Tibial nerve (tissue), 4 donors: ENCODE data around the gene ADSS1. TPM values are rescaled to one million over a fixed set of nuclear protein-coding genes. Genes with fewer than 3 reads are reported as not detected.
A peak's percentile ranks its signal among the peaks of the same experiment; 100 is the strongest.

Experiments
- DNase-seq, 2 donors: peaks; one replicate each; pipeline ENCODE4 v3.0.0-alpha.2; 2019; ENCODE audit warnings: low spot score in 2 of 2
- H3K27ac ChIP-seq, 4 donors: fragments of 200-600 bp; sonication (generic) in 3 of 4; one replicate each; pipeline ENCODE4 v1.5.1; 2017 to 2019; ENCODE audit warnings: mild to moderate bottlenecking in 1 of 4
- H3K27me3 ChIP-seq, 2 donors: fragments of 200-600 bp; sonication (generic) in 1 of 2; one replicate each; pipeline versions ENCODE4 v1.5.1 to v1.6.0; 2017 to 2019
- H3K36me3 ChIP-seq, 3 donors: fragments of 200-600 bp; sonication (generic); one replicate each; pipeline ENCODE4 v1.5.1; 2018 to 2019
- H3K4me1 ChIP-seq, 4 donors: fragments of 200-600 bp; sonication (generic) in 3 of 4; one replicate each; pipeline ENCODE4 v1.5.1; 2017 to 2019
- H3K4me3 ChIP-seq, 4 donors: fragments of 200-600 bp; sonication (generic) in 3 of 4; one replicate each; pipeline ENCODE4 v1.5.1; 2017 to 2019; ENCODE audit warnings: mild to moderate bottlenecking in 1 of 4, moderate library complexity in 1 of 4
- H3K9me3 ChIP-seq, 4 donors: fragments of 200-600 bp; sonication (generic) in 3 of 4; one replicate each; pipeline ENCODE4 v1.5.1; 2017 to 2019
- EP300 ChIP-seq, 2 donors: sonication (generic); formaldehyde crosslinking; IDR thresholded peaks; one replicate each; pipeline ENCODE4 v1.6.1; 2017; ENCODE audit warnings: antibody characterized with exemption in 2 of 2, mild to moderate bottlenecking in 1 of 2
- POLR2A ChIP-seq, 2 donors: fragments of 450-650 bp; IDR thresholded peaks; one replicate each; pipeline ENCODE4 v1.6.1; 2017; ENCODE audit warnings: antibody characterized with exemption in 2 of 2, mild to moderate bottlenecking in 2 of 2, moderate library complexity in 2 of 2
- WGBS, 2 donors: methylation state at CpG; one replicate each; pipeline ENCODE4 v1.1.5; 2018; 5-methylcytosine and 5-hydroxymethylcytosine counted together
- total RNA-seq, 4 donors: library from RNA; depleted of rRNA; stranded (reverse); fragments of >200 nt; gene quantifications; one replicate each; pipeline ENCODE4 v1.1.0, GENCODE V29; 2016
- TF ChIP-seq, protein P1 (sequence below), 5 experiments: fragments of 200-600 bp in 3 of 5; fragments of 450-650 bp in 2 of 5; sonication (generic) in 3 of 5; IDR thresholded peaks; one replicate each; pipeline ENCODE4 v1.5.1; 2016 to 2019; ENCODE audit warnings: antibody characterized with exemption in 5 of 5, mild to moderate bottlenecking in 3 of 5, moderate library complexity in 2 of 5

The ADSS1 gene
- total RNA-seq, 4 donors from 2014 or later, result 4.8 to 11.4 (median 6.3) TPM

DNA sequence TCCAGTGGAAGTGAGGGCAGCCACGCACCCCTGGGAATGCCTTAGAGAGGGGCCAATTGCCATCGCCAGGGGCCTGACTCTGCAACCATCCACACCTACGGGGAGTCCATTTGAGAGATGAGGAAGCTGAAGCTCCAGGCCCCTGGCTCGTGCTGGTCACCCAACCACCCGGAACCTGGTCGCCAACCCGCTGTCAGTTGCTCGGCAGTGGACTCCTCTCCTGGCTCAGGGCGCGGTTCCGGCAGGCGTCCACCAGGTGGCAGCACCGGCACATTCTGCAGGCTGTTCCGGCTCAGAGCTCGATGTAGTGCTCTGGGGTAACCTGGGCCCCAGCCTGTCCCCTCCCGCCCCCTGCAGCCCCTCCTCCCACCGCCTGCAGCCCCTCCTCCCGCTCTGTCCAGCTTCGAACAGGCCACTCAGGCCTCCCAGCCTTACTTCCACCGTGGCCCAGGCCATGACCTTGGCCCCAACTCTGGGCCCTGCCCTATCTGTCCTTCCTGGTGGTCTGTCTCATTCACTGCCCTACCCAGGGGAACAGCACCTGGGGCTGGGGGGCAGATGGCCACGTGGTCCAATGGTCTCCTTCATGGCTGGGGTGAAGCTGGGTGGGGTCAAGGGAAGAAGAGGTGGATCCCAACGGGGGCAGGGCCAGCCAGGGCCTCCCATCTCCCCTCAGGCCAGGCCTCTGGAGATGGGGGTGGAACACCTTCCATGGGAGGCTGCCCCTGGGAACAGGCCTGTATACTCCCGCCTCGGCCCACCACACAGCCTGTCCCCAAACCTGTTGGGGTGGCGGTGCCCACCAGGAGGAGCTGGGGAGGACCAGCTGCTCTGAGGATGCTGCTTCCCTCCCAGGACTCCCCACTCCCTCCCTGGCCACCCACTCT lies 44.7 kb downstream of the ADSS1 start:
- Histone ChIP-seq H3K36me3 (peaks cover 0 to 42% (median 0%) of the 10 kb centered on the region in 3 donors), H3K4me3 (no peak overlapping the region), H3K4me1 (peaks cover 0 to 18% (median 7%) of the 10 kb centered on the region in 4 donors), H3K9me3 (peaks cover 0 to 6% (median 0%) of the 10 kb centered on the region in 4 donors), H3K27me3 (no peaks in the 10 kb centered on the region), H3K27ac (peak overlapping the region in 3 of 4 donors; percentile 37 to 62 (median 50))
- WGBS, 2 donors, result 24 to 25% methylated on average over 10 to 15 of the region's 25 CpGs
- TF ChIP-seq POLR2A (IDR thresholded peaks at IDR 0.05), result no peak
- TF ChIP-seq EP300 (IDR thresholded peaks at IDR 0.05), result peak in 1 of 2 donors; percentile 4
- TF ChIP-seq, protein P1, sequence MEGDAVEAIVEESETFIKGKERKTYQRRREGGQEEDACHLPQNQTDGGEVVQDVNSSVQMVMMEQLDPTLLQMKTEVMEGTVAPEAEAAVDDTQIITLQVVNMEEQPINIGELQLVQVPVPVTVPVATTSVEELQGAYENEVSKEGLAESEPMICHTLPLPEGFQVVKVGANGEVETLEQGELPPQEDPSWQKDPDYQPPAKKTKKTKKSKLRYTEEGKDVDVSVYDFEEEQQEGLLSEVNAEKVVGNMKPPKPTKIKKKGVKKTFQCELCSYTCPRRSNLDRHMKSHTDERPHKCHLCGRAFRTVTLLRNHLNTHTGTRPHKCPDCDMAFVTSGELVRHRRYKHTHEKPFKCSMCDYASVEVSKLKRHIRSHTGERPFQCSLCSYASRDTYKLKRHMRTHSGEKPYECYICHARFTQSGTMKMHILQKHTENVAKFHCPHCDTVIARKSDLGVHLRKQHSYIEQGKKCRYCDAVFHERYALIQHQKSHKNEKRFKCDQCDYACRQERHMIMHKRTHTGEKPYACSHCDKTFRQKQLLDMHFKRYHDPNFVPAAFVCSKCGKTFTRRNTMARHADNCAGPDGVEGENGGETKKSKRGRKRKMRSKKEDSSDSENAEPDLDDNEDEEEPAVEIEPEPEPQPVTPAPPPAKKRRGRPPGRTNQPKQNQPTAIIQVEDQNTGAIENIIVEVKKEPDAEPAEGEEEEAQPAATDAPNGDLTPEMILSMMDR (IDR thresholded peaks at IDR 0.05), result peak; percentile 90 to 97 (median 92)
- DNase-seq, result peak; percentile 91 to 96

- peaks cover 0 to 18% (median 7%) of the 10 kb centered on the region in 4 donors for H3K4me1 ChIP-seq
- H3K9me3 ChIP-seq, result peaks cover 0 to 6% (median 0%) of the 10 kb centered on the region in 4 donors
- H3K36me3 ChIP-seq, result peaks cover 0 to 50% (median 0%) of the 10 kb centered on the region in 3 donors
- H3K27ac ChIP-seq, result peak overlapping the region in 2 of 4 donors; percentile 37 to 62
- no peak for TF ChIP-seq EP300 (IDR thresholded peaks at IDR 0.05)
- no peaks in the 10 kb centered on the region for H3K27me3 ChIP-seq
- DNase-seq, result no peak
- 64 to 65% methylated on average over 18 of the region's 18 CpGs for WGBS, 2 donors
- no peak overlapping the region for H3K4me3 ChIP-seq
These were observed 45.5 kb downstream of the ADSS1 start for GRCh38 chr14:104769324-104770071.

GRCh38 chr14:104770072-104770579 lies 46.1 kb downstream of the ADSS1 start:
- H3K36me3 ChIP-seq, result peaks cover 0 to 57% (median 0%) of the 10 kb centered on the region in 3 donors
- peaks cover 0 to 18% (median 7%) of the 10 kb centered on the region in 4 donors for H3K4me1 ChIP-seq
- DNase-seq, result no peak
- WGBS, 2 donors, result 68 to 77% methylated on average over 19 to 24 of the region's 24 CpGs
- H3K27ac ChIP-seq, result peak overlapping the region in 1 of 4 donors; percentile 62
- H3K4me3 ChIP-seq, result no peak overlapping the region
- no peak for TF ChIP-seq POLR2A (IDR thresholded peaks at IDR 0.05)
- TF ChIP-seq, protein P1 (IDR thresholded peaks at IDR 0.05), result no peak
- TF ChIP-seq EP300 (IDR thresholded peaks at IDR 0.05), result no peak
- no peaks in the 10 kb centered on the region for H3K27me3 ChIP-seq
- peaks cover 0 to 6% (median 0%) of the 10 kb centered on the region in 4 donors for H3K9me3 ChIP-seq

- TF ChIP-seq POLR2A (IDR thresholded peaks at IDR 0.05) (no peak), EP300 (IDR thresholded peaks at IDR 0.05) (no peak)
- TF ChIP-seq, protein P1 (IDR thresholded peaks at IDR 0.05), result peak in 4 of 5 experiments; percentile 10 to 40 (median 28)
- DNase-seq, result no peak
- Histone ChIP-seq H3K27me3 (no peaks in the 10 kb centered on the region), H3K9me3 (peaks cover 0 to 6% (median 0%) of the 10 kb centered on the region in 4 donors), H3K4me3 (no peak overlapping the region), H3K36me3 (peaks cover 0 to 64% (median 0%) of the 10 kb centered on the region in 3 donors), H3K27ac (no peak overlapping the region), H3K4me1 (peaks cover 0 to 18% (median 7%) of the 10 kb centered on the region in 4 donors)
- 86 to 90% methylated on average over 5 of the region's 5 CpGs for WGBS, 2 donors
These were observed 46.8 kb downstream of the ADSS1 start for GRCh38 chr14:104770851-104771272.

- H3K4me3 ChIP-seq, result no peak overlapping the region
- no peaks in the 10 kb centered on the region for H3K27me3 ChIP-seq
- H3K36me3 ChIP-seq, result peaks cover 0 to 69% (median 0%) of the 10 kb centered on the region in 3 donors
- WGBS, 2 donors, result 90 to 100% methylated on average over 2 to 4 of the region's 4 CpGs
- TF ChIP-seq POLR2A (IDR thresholded peaks at IDR 0.05), result no peak
- no peak overlapping the region for H3K27ac ChIP-seq
- DNase-seq, result no peak
- H3K4me1 ChIP-seq, result peaks cover 0 to 18% (median 7%) of the 10 kb centered on the region in 4 donors
- peaks cover 0 to 6% (median 0%) of the 10 kb centered on the region in 4 donors for H3K9me3 ChIP-seq
These were observed 47.3 kb downstream of the ADSS1 start for GRCh38 chr14:104771374-104771773.
